HEK293 (cell line): Measurements from ENCODE around the gene KBTBD13.

Experiments
- CTCF ChIA-PET: fragments of 350-600 bp; formaldehyde crosslinking; extraction: SDS; loops from one replicate; lab custom pipeline; 2021; ENCODE audit warnings: antibody characterized with exemption; lab: Yijun Ruan, JAX
- POLR2A ChIA-PET: fragments of 300-600 bp; formaldehyde crosslinking; extraction: SDS; loops from one replicate; lab custom pipeline; 2020; ENCODE audit warnings: antibody characterized with exemption, inconsistent platforms; lab: Yijun Ruan, JAX
- H3K27ac ChIP-seq: fragments of 200-500 bp; sonication (Bioruptor generic); 2 replicates; pipeline ENCODE4 v1.5.1; 2014; ENCODE audit warnings: low read depth, low read length, control low read depth, inconsistent platforms; ENCODE audit errors: extremely low read depth
- H3K36me3 ChIP-seq, 2 experiments: fragments of 200-500 bp in 1 of 2; sonication (Bioruptor generic) in 1 of 2; 1 replicate in 1 of 2; 2 replicates in 1 of 2; pipeline ENCODE4 v1.5.1; 2014 to 2017; ENCODE audit warnings: inconsistent platforms in 2 of 2, low read length in 2 of 2; ENCODE audit not compliant: control insufficient read depth in 2 of 2, insufficient read depth in 1 of 2
- H3K4me1 ChIP-seq: fragments of 200-500 bp; sonication (Bioruptor generic); 2 replicates; pipeline ENCODE4 v1.5.1; 2014; ENCODE audit warnings: mild to moderate bottlenecking, low read length, inconsistent platforms; ENCODE audit not compliant: control insufficient read depth, insufficient read depth
- H3K4me3 ChIP-seq: 2 replicates; pipeline ENCODE4 v1.5.1; 2011; ENCODE audit warnings: low read depth, mild to moderate bottlenecking, control low read depth, low read length, moderate library complexity
- H3K9me3 ChIP-seq: fragments of 200-500 bp; sonication (Bioruptor generic); 2 replicates; pipeline ENCODE4 v1.5.1; 2014; ENCODE audit warnings: low read depth, low read length, inconsistent platforms; ENCODE audit not compliant: control insufficient read depth, insufficient read depth
- FEZF1 ChIP-seq: fragments of 450-650 bp; formaldehyde crosslinking; IDR thresholded peaks from 2 replicates; pipeline ENCODE4 v1.5.1; 2016; ENCODE audit warnings: missing biosample characterization, missing genetic modification characterization
- IKZF3 ChIP-seq: fragments of 450-650 bp; IDR thresholded peaks from 2 replicates; pipeline ENCODE4 v1.5.0; 2018; ENCODE audit warnings: missing biosample characterization, mild to moderate bottlenecking, missing genetic modification characterization, moderate library complexity
- INSM2 ChIP-seq: fragments of 450-650 bp; formaldehyde crosslinking; IDR thresholded peaks from 2 replicates; pipeline ENCODE4 v1.5.1; 2016; ENCODE audit warnings: missing biosample characterization, missing genetic modification characterization
- OSR2 ChIP-seq: fragments of 450-650 bp; formaldehyde crosslinking; IDR thresholded peaks from 2 replicates; pipeline ENCODE4 v1.5.1; 2016; ENCODE audit warnings: missing biosample characterization, missing genetic modification characterization
- TRIM28 ChIP-seq: IDR thresholded peaks from 2 replicates; pipeline ENCODE4 v1.6.1; 2011; ENCODE audit warnings: low read length, control low read depth, borderline replicate concordance
- ZNF140 ChIP-seq: fragments of 450-650 bp; formaldehyde crosslinking; IDR thresholded peaks from 2 replicates; pipeline ENCODE4 v1.5.1; 2016; ENCODE audit warnings: missing biosample characterization, missing genetic modification characterization
- ZNF175 ChIP-seq: fragments of 450-650 bp; formaldehyde crosslinking; IDR thresholded peaks from 2 replicates; pipeline ENCODE4 v1.5.1; 2016; ENCODE audit warnings: missing biosample characterization, missing genetic modification characterization
- ZNF311 ChIP-seq: fragments of 450-650 bp; formaldehyde crosslinking; IDR thresholded peaks from 2 replicates; pipeline ENCODE4 v1.5.1; 2017; ENCODE audit warnings: missing biosample characterization, missing genetic modification characterization, borderline replicate concordance
- ZNF341 ChIP-seq: fragments of 450-650 bp; formaldehyde crosslinking; IDR thresholded peaks from 2 replicates; pipeline ENCODE4; 2016; ENCODE audit warnings: low read depth, missing biosample characterization, missing genetic modification characterization
- ZNF48 ChIP-seq: fragments of 450-650 bp; formaldehyde crosslinking; IDR thresholded peaks from 2 replicates; pipeline ENCODE4 v1.5.1; 2016; ENCODE audit warnings: missing biosample characterization, missing genetic modification characterization
- ZNF488 ChIP-seq: fragments of 450-650 bp; formaldehyde crosslinking; IDR thresholded peaks from 2 replicates; pipeline ENCODE4 v1.5.1; 2016; ENCODE audit warnings: missing biosample characterization, missing genetic modification characterization
- ZNF518A ChIP-seq: fragments of 450-650 bp; formaldehyde crosslinking; conservative IDR thresholded peaks from 2 replicates; pipeline ENCODE4 v1.5.1; 2016; ENCODE audit warnings: low read depth, missing biosample characterization, missing genetic modification characterization
- ZNF585B ChIP-seq: fragments of 450-650 bp; formaldehyde crosslinking; IDR thresholded peaks from 2 replicates; pipeline ENCODE4 v1.5.1; 2016; ENCODE audit warnings: missing biosample characterization, missing genetic modification characterization
- TF ChIP-seq, protein P1 (sequence below): fragments of 450-650 bp; formaldehyde crosslinking; IDR thresholded peaks from 2 replicates; pipeline ENCODE4 v1.5.1; 2016; ENCODE audit warnings: missing biosample characterization, missing genetic modification characterization
- TF ChIP-seq, protein P2 (sequence below): fragments of 450-650 bp; formaldehyde crosslinking; IDR thresholded peaks from 2 replicates; pipeline ENCODE4 v1.5.1; 2016; ENCODE audit warnings: missing biosample characterization, missing genetic modification characterization
- TF ChIP-seq, protein P3 (sequence below): fragments of 450-650 bp; formaldehyde crosslinking; IDR thresholded peaks from 2 replicates; pipeline ENCODE4 v1.5.1; 2016; ENCODE audit warnings: missing biosample characterization, missing genetic modification characterization

Gene KBTBD13

DNA sequence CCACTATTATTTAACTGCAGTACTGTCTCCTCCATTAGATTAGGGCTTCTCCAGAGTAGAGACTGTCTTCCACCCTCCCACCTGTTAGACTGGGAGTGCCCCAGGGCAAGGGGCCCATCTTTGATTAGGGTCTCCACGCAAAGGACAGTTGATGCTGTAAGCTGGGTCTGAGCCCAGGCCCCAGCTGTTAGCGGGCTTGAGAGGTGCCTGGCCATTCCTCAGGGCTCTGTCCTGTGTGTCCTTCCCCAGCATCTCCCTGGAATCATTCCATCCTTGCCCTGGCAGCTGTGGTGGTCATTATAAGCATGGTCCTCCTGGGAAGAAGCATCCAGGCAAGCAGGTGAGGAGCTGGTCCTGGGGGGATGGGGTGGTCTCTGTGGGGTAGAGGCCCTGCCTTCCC is 25.3 kb upstream of the KBTBD13 start:
- H3K36me3 ChIP-seq: no peaks in the 10 kb centered on the region
- H3K4me1 ChIP-seq: no peaks in the 10 kb centered on the region
- H3K27ac ChIP-seq: no peak overlapping the region
- ChIA-PET POLR2A (interaction anchor here (0.6 kb wide), 1 partner anchor 33 kb away, joined by 3 read pairs; no protein-coding TSS in a partner anchor), CTCF (interaction anchor here (7.4 kb wide), 1 partner anchor 31 kb away, joined by 94 read pairs; no protein-coding TSS in a partner anchor)
- H3K4me3 ChIP-seq: no peak overlapping the region
- H3K9me3 ChIP-seq: no peaks in the 10 kb centered on the region
- TF ChIP-seq ZNF518A (tag by site-specific recombination) (no peak), IKZF3 (no peak)

DNA sequence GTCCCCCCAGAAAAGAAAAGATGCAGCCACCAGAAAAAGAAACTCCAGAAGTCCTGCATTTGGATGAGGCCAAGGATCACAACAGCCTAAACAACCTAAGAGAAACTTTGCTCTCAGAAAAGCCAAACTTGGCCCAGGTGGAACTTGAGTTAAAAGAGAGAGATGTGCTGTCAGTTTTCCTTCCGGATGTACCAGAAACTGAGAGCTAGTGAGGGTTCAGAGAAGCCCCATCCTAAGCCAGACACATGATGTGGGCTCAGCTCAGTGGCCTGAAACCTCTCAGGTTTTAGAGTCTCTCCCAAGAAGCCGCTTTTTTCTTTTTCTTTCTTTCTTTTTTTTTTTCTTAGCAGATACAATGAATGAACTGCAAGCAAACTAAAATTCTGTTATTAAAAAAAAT is 23.6 kb upstream of the KBTBD13 start:
- Histone ChIP-seq H3K9me3 (no peaks in the 10 kb centered on the region), H3K36me3 (no peaks in the 10 kb centered on the region)
- CTCF ChIA-PET: interaction anchor here (0.5 to 7.4 kb wide), 12 partner anchors 19 to 837 kb away, joined by 3 to 94 read pairs (median 4); partner anchors contain the start of genes KBTBD13 and UBAP1L
- TF ChIP-seq, protein P1, sequence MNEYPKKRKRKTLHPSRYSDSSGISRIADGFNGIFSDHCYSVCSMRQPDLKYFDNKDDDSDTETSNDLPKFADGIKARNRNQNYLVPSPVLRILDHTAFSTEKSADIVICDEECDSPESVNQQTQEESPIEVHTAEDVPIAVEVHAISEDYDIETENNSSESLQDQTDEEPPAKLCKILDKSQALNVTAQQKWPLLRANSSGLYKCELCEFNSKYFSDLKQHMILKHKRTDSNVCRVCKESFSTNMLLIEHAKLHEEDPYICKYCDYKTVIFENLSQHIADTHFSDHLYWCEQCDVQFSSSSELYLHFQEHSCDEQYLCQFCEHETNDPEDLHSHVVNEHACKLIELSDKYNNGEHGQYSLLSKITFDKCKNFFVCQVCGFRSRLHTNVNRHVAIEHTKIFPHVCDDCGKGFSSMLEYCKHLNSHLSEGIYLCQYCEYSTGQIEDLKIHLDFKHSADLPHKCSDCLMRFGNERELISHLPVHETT (tag by site-specific recombination): no peak
- TF ChIP-seq FEZF1 (no peak), ZNF140 (tag by site-specific recombination) (no peak), INSM2 (tag by site-specific recombination) (no peak)
- TF ChIP-seq, protein P2, sequence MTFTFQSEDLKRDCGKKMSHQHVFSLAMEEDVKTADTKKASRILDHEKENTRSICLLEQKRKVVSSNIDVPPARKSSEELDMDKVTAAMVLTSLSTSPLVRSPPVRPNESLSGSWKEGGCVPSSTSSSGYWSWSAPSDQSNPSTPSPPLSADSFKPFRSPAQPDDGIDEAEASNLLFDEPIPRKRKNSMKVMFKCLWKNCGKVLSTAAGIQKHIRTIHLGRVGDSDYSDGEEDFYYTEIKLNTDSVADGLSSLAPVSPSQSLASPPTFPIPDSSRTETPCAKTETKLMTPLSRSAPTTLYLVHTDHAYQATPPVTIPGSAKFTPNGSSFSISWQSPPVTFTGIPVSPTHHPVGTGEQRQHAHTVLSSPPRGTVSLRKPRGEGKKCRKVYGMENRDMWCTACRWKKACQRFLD (tag by site-specific recombination): no peak
- TF ChIP-seq, all 188 proteins: peak for 0
- POLR2A ChIA-PET: interaction anchor here (0.7 kb wide), 1 partner anchor 212 kb away, joined by 8 read pairs; no protein-coding TSS in a partner anchor
- Histone ChIP-seq H3K27ac (no peak overlapping the region), H3K4me3 (no peak overlapping the region), H3K4me1 (no peaks in the 10 kb centered on the region)

- H3K4me3 ChIP-seq: no peak overlapping the region
- no peaks in the 10 kb centered on the region for H3K9me3 ChIP-seq
- no peaks in the 10 kb centered on the region for H3K4me1 ChIP-seq
- CTCF ChIA-PET: interaction anchor here (0.6 to 7.4 kb wide), 24 partner anchors 8 to 1997 kb away, joined by 3 to 94 read pairs (median 4); partner anchors contain the start of genes KBTBD13, RASL12, SLC51B and UBAP1L
- POLR2A ChIA-PET: interaction anchor here (0.5 kb wide), 1 partner anchor 228 kb away, joined by 4 read pairs; no protein-coding TSS in a partner anchor
- H3K36me3 ChIP-seq: no peaks in the 10 kb centered on the region
- no peak overlapping the region for H3K27ac ChIP-seq
- no peak for TF ChIP-seq ZNF175 (tag by site-specific recombination)
- no peak for TF ChIP-seq ZNF48 (tag by site-specific recombination)
- no peak for TF ChIP-seq OSR2 (tag by site-specific recombination)
- TF ChIP-seq ZNF311 (tag by site-specific recombination): no peak
- TF ChIP-seq, protein P3, sequence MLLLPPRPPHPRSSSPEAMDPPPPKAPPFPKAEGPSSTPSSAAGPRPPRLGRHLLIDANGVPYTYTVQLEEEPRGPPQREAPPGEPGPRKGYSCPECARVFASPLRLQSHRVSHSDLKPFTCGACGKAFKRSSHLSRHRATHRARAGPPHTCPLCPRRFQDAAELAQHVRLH (tag by site-specific recombination): no peak
- no peak for TF ChIP-seq TRIM28
- TF ChIP-seq ZNF341 (tag by site-specific recombination): no peak
- no peak for TF ChIP-seq ZNF585B (tag by site-specific recombination)
- TF ChIP-seq ZNF488: no peak
Observed at GRCh38 chr15:65054333-65055200, 22.0 kb upstream of the KBTBD13 start.
